Endothelial cell of umbilical vein (primary cell): ENCODE measurements around the gene DNASE2. TPM values are rescaled to one million over a fixed set of nuclear protein-coding genes. Genes with fewer than 3 reads are reported as not detected.

Experiments used
- BruUV-seq: library from RNA; stranded (reverse); fragments of 400-500 nt; replicated peaks from 2 replicates; lab custom pipeline; 2021; lab: Mats Ljungman, UMichigan
- CTCF ChIA-PET: fragments of 300-600, 350-600 bp; sonication (Branson Sonifier 250); formaldehyde crosslinking; loops from one replicate; lab custom pipeline; 2021; ENCODE audit warnings: antibody characterized with exemption, inconsistent platforms; lab: Charles Lee
- POLR2A ChIA-PET: fragments of 300-600, 350-600 bp; sonication (Branson Sonifier 250); formaldehyde crosslinking; loops from one replicate; lab custom pipeline; 2021; ENCODE audit warnings: antibody characterized with exemption, inconsistent platforms; lab: Charles Lee
- DNase-seq: peaks from one replicate; pipeline ENCODE4 v3.0.0-alpha.2; 2011; ENCODE audit warnings: low read depth, low spot score
- FAIRE-seq: peaks from 2 replicates; lab custom pipeline; 2011; peaks lifted over from hg19 to GRCh38; lab: Jason Lieb, UNC
- H2AFZ ChIP-seq: 2 replicates; pipeline ENCODE4 v1.6.0; 2012; ENCODE audit warnings: low read depth, low read length, control low read depth, inconsistent platforms
- H3K27ac ChIP-seq: 2 replicates; pipeline ENCODE4 v1.5.1; 2011; ENCODE audit warnings: low read depth, mild to moderate bottlenecking, control low read depth, low read length, moderate library complexity; ENCODE audit not compliant: insufficient read depth
- H3K27me3 ChIP-seq, 2 experiments: 2 replicates each; pipeline versions ENCODE4 v1.6.0 to v1.6.1; 2011; ENCODE audit warnings: low read length in 2 of 2, mixed read lengths in 1 of 2; ENCODE audit not compliant: control insufficient read depth in 2 of 2, insufficient read depth in 2 of 2
- H3K36me3 ChIP-seq, 2 experiments: 2 replicates in 1 of 2; 3 replicates in 1 of 2; pipeline ENCODE4 v1.5.1; 2011; ENCODE audit warnings: low read length in 2 of 2, mild to moderate bottlenecking in 1 of 2, moderate library complexity in 1 of 2; ENCODE audit not compliant: control insufficient read depth in 2 of 2, insufficient read depth in 2 of 2; ENCODE audit errors: extremely low read depth in 1 of 2
- H3K4me1 ChIP-seq: 3 replicates; pipeline ENCODE4 v1.5.1; 2011; ENCODE audit warnings: mild to moderate bottlenecking, low read length; ENCODE audit not compliant: control insufficient read depth, insufficient read depth; ENCODE audit errors: extremely low read depth
- H3K4me2 ChIP-seq: 2 replicates; pipeline ENCODE4 v1.6.1; 2011; ENCODE audit warnings: low read length, control low read depth, mixed read lengths; ENCODE audit not compliant: insufficient read depth
- H3K4me3 ChIP-seq, 3 experiments: fragments of 200-600 bp in 1 of 3; sonication (generic), shearing (Covaris generic) in 1 of 3; replicated peaks in 1 of 3; 2 replicates each; pipeline ENCODE4 v1.5.1; 2011 to 2016; ENCODE audit warnings: control low read depth in 3 of 3, low read length in 3 of 3, mild to moderate bottlenecking in 2 of 3, inconsistent platforms in 1 of 3, low read depth in 1 of 3, moderate library complexity in 1 of 3; ENCODE audit not compliant: insufficient read depth in 1 of 3
- H3K79me2 ChIP-seq: 2 replicates; pipeline ENCODE4 v1.6.0; 2012; ENCODE audit warnings: low read length, inconsistent platforms; ENCODE audit not compliant: control insufficient read depth, insufficient read depth
- H3K9ac ChIP-seq: replicated peaks from 2 replicates; pipeline ENCODE3; 2011; ENCODE audit warnings: low read length, control low read depth; ENCODE audit not compliant: insufficient read depth; ENCODE audit errors: extremely low read depth
- H3K9me1 ChIP-seq: replicated peaks from 3 replicates; pipeline ENCODE4 v1.6.0; 2011; ENCODE audit warnings: mild to moderate bottlenecking, low read length; ENCODE audit not compliant: control insufficient read depth, insufficient read depth; ENCODE audit errors: extremely low read depth
- H3K9me3 ChIP-seq: replicated peaks from 2 replicates; pipeline ENCODE4 v1.5.1; 2012; ENCODE audit warnings: low read length, inconsistent platforms; ENCODE audit not compliant: control insufficient read depth, insufficient read depth
- H4K20me1 ChIP-seq: replicated peaks from 2 replicates; pipeline ENCODE3; 2011; ENCODE audit warnings: mild to moderate bottlenecking, low read length; ENCODE audit not compliant: control insufficient read depth, insufficient read depth; ENCODE audit errors: extremely low read depth
- CTCF ChIP-seq, 2 donors: IDR thresholded peaks; 1 replicate in 1 of 2; 2 replicates in 1 of 2; pipeline ENCODE4 v1.5.1; 2011; ENCODE audit warnings: low read length in 2 of 2, mild to moderate bottlenecking in 2 of 2, moderate library complexity in 2 of 2, control low read depth in 1 of 2, inconsistent platforms in 1 of 2, low read depth in 1 of 2; ENCODE audit not compliant: insufficient read depth in 1 of 2; ENCODE audit errors: extremely low read depth in 1 of 2
- EZH2 ChIP-seq: IDR thresholded peaks from 2 replicates; pipeline ENCODE4 v1.6.1; 2012; ENCODE audit warnings: borderline replicate concordance, low read depth, mild to moderate bottlenecking, moderate library complexity, low read length, inconsistent platforms; ENCODE audit not compliant: severe bottlenecking
- FOS ChIP-seq: IDR thresholded peaks from 2 replicates; pipeline ENCODE4 v1.6.1; 2011; ENCODE audit warnings: mild to moderate bottlenecking, low read length, moderate library complexity, borderline replicate concordance; ENCODE audit not compliant: insufficient read depth
- GATA2 ChIP-seq: IDR thresholded peaks from 2 replicates; pipeline ENCODE4 v1.7.0; 2011; ENCODE audit warnings: low read depth, mild to moderate bottlenecking, moderate library complexity, mixed read lengths, low read length; ENCODE audit not compliant: insufficient read length, insufficient read depth
- JUN ChIP-seq: IDR thresholded peaks from 2 replicates; pipeline ENCODE4 v1.6.1; 2011; ENCODE audit warnings: borderline replicate concordance, low read depth; ENCODE audit not compliant: insufficient read length, insufficient read depth
- MAX ChIP-seq: IDR thresholded peaks from 2 replicates; pipeline ENCODE4 v1.6.1; 2011; ENCODE audit not compliant: insufficient read depth, insufficient read length
- MYC ChIP-seq: IDR thresholded peaks from one replicate; pipeline ENCODE4 v1.6.1; 2011; ENCODE audit warnings: mild to moderate bottlenecking, low read depth, low read length
- POLR2A ChIP-seq: IDR thresholded peaks from 2 replicates; pipeline ENCODE4 v1.6.1; 2012; ENCODE audit warnings: low read depth, mild to moderate bottlenecking, control low read depth, low read length
- POLR2AphosphoS5 ChIP-seq: IDR thresholded peaks from 2 replicates; pipeline ENCODE4 v1.6.1; 2012; ENCODE audit warnings: low read depth, mild to moderate bottlenecking, control low read depth, low read length, moderate library complexity; ENCODE audit not compliant: insufficient read depth
- dilution Hi-C: fragments of 300-500 bp; cut with MboI; formaldehyde crosslinking; loops from one replicate; pipeline ENCODE4 v1.15.0; 2019; ENCODE audit warnings: low sequenced_read_pairs; ENCODE audit not compliant: extremely low pct_ligation_motif_present
- intact Hi-C: fragments of 100-400 bp; cut with micrococcal nuclease; formaldehyde crosslinking; loops from one replicate; pipeline ENCODE4 v1.10.0; 2022
- polyA plus RNA-seq, 4 experiments: library from polyadenylated mRNA; depleted of rRNA in 3 of 4; stranded (reverse) in 3 of 4; unstranded in 1 of 4; fragments of >200 nt; gene quantifications; 2 replicates each; pipeline versions ENCODE4 v1.2.1 to v1.2.3, GENCODE V29; 2011 to 2012; ENCODE audit warnings: missing spikeins in 1 of 4
- total RNA-seq: library from RNA; stranded (reverse); gene quantifications from 2 replicates; pipeline ENCODE4 v1.2.3, GENCODE V29; 2021

Gene DNASE2
- total and polyA plus RNA-seq, 2 donors (not counting 3 experiments of a cell fraction or from before 2014, with no cell fraction given) = 31.3 to 51.9 TPM

- FAIRE-seq (no peak), DNase-seq (no peak)
- Histone ChIP-seq H3K36me3 (no peaks in the 10 kb centered on the region), H3K9ac (no peak overlapping the region), H3K9me3 (no peaks in the 10 kb centered on the region), H4K20me1 (no peaks in the 10 kb centered on the region), H3K9me1 (no peaks in the 10 kb centered on the region), H3K27me3 (peaks cover 55 to 70% of the 10 kb centered on the region in 2 experiments), H3K4me1 (no peaks in the 10 kb centered on the region), H2AFZ (no peak overlapping the region), H3K4me3 (no peak overlapping the region), H3K4me2 (no peak overlapping the region), H3K79me2 (no peaks in the 10 kb centered on the region), H3K27ac (no peak overlapping the region)
- no TSS peak for BruUV-seq
- intact Hi-C loops = no loop called here
- CTCF ChIA-PET = interaction anchor here (0.6 to 1.8 kb wide), 6 partner anchors 10 to 75 kb away, joined by 3 to 18 read pairs (median 4); no protein-coding TSS in a partner anchor
- POLR2A ChIA-PET = no interaction called here
- dilution Hi-C loops = no loop called here
- TF ChIP-seq EZH2 = no peak
- no peak for TF ChIP-seq GATA2
- no peak for TF ChIP-seq MAX
- TF ChIP-seq JUN = no peak
- TF ChIP-seq POLR2A = no peak
- TF ChIP-seq CTCF (IDR thresholded peaks at IDR 0.05; ENCODE audit: extremely low read depth in 1 of 2, insufficient read depth in 1 of 2, low read depth in 1 of 2, low read length in 2 of 2) = no peak
- TF ChIP-seq FOS = no peak
- no peak for TF ChIP-seq POLR2AphosphoS5
- TF ChIP-seq MYC = no peak
Measured at GRCh38 chr19:12836529-12836863, 44.8 kb downstream of the DNASE2 start.
